Panc1 (cell line): ENCODE measurements around the gene FAM110C. TPM values are rescaled to one million over a fixed set of nuclear protein-coding genes. Genes with fewer than 3 reads are reported as not detected.
A peak's percentile ranks its signal among the peaks of the same experiment; 100 is the strongest.

Source experiments
- ATAC-seq: fragments of 200-7000 bp; cut with Tn5 transposase; 2 replicates; pipeline ENCODE4 v1.9.1; 2020; ENCODE audit warnings: mild to moderate bottlenecking, moderate library complexity
- BruUV-seq: library from RNA; stranded (reverse); fragments of 400-500 nt; replicated peaks from 2 replicates; lab custom pipeline; 2021; lab: Mats Ljungman, UMichigan
- CTCF ChIA-PET: fragments of 300-600 bp; sonication (Branson Sonifier 250); formaldehyde crosslinking; loops from one replicate; lab custom pipeline; 2022; ENCODE audit warnings: antibody characterized with exemption; lab: Charles Lee
- POLR2A ChIA-PET: fragments of 300-600 bp; sonication (Branson Sonifier 250); formaldehyde crosslinking; loops from one replicate; lab custom pipeline; 2022; ENCODE audit warnings: antibody characterized with exemption; lab: Charles Lee
- DNase-seq: peaks from one replicate; pipeline ENCODE4 v3.0.0-alpha.2; 2010; ENCODE audit warnings: low read depth, low spot score
- H3K27ac ChIP-seq: 2 replicates; pipeline ENCODE4 v1.5.1; 2011; ENCODE audit warnings: mild to moderate bottlenecking, low read length, inconsistent platforms
- H3K27me3 ChIP-seq: fragments of 200-500 bp; sonication (Bioruptor generic); 2 replicates; pipeline ENCODE4 v1.6.0; 2014; ENCODE audit warnings: low read length, inconsistent platforms; ENCODE audit not compliant: control insufficient read depth, insufficient read depth
- H3K36me3 ChIP-seq: fragments of 200-500 bp; sonication (Bioruptor generic); 2 replicates; pipeline ENCODE4 v1.5.1; 2014; ENCODE audit warnings: inconsistent platforms, mild to moderate bottlenecking, low read length, moderate library complexity; ENCODE audit not compliant: control insufficient read depth, insufficient read depth
- H3K4me1 ChIP-seq: 2 replicates; pipeline ENCODE4 v1.5.1; 2011; ENCODE audit warnings: inconsistent platforms, mild to moderate bottlenecking, low read length, moderate library complexity; ENCODE audit not compliant: control insufficient read depth, insufficient read depth
- H3K4me3 ChIP-seq, 2 experiments: 2 replicates each; pipeline ENCODE4 v1.5.1; 2011 to 2012; ENCODE audit warnings: low read depth in 2 of 2, low read length in 2 of 2, mild to moderate bottlenecking in 2 of 2, inconsistent platforms in 1 of 2, moderate library complexity in 1 of 2
- H3K9me3 ChIP-seq: fragments of 200-500 bp; sonication (Bioruptor generic); 2 replicates; pipeline ENCODE4 v1.5.1; 2014; ENCODE audit warnings: low read depth, mild to moderate bottlenecking, inconsistent platforms, low read length, moderate library complexity; ENCODE audit not compliant: control insufficient read depth, insufficient read depth
- POLR2AphosphoS5 ChIP-seq: IDR thresholded peaks from 2 replicates; pipeline ENCODE4 v1.6.1; 2012; ENCODE audit warnings: mild to moderate bottlenecking, low read depth, low read length, moderate library complexity
- SIN3A ChIP-seq: IDR thresholded peaks from 2 replicates; pipeline ENCODE4 v1.6.1; 2012; ENCODE audit warnings: low read depth, mild to moderate bottlenecking, low read length, moderate library complexity, borderline replicate concordance; ENCODE audit not compliant: insufficient read depth
- TCF7L2 ChIP-seq: IDR thresholded peaks from 2 replicates; pipeline ENCODE4 v1.6.1; 2011; ENCODE audit warnings: mild to moderate bottlenecking, low read depth, low read length, inconsistent platforms
- in situ Hi-C: cut with HindIII; loops from 2 replicates; pipeline ENCODE4 v1.10.0; 2016; ENCODE audit warnings: low sequenced_read_pairs, low pct_unique_long_range_greater_than_20kb
- intact Hi-C: fragments of 100-400 bp; cut with micrococcal nuclease; formaldehyde crosslinking; loops from one replicate; pipeline ENCODE4 v1.10.0; 2022; ENCODE audit not compliant: unreplicated experiment
- total RNA-seq: library from RNA; stranded (reverse); gene quantifications from one replicate; pipeline ENCODE4 v1.2.1, GENCODE V29; 2021; ENCODE audit not compliant: unreplicated experiment
- TF ChIP-seq, protein P1 (sequence below), 2 experiments: IDR thresholded peaks; 2 replicates each; pipeline ENCODE4 v1.6.1; 2011 to 2012; ENCODE audit warnings: low read depth in 2 of 2, control low read depth in 1 of 2, low read length in 1 of 2, mild to moderate bottlenecking in 1 of 2, moderate library complexity in 1 of 2; ENCODE audit not compliant: insufficient read depth in 1 of 2
- TF ChIP-seq, protein P2 (sequence below): fragments of 450-650 bp; IDR thresholded peaks from 2 replicates; pipeline ENCODE4 v1.5.1; 2017; ENCODE audit warnings: mild to moderate bottlenecking

The FAM110C gene
- total RNA-seq, 1 experiment from 2014 or later = 0.13 TPM

DNA sequence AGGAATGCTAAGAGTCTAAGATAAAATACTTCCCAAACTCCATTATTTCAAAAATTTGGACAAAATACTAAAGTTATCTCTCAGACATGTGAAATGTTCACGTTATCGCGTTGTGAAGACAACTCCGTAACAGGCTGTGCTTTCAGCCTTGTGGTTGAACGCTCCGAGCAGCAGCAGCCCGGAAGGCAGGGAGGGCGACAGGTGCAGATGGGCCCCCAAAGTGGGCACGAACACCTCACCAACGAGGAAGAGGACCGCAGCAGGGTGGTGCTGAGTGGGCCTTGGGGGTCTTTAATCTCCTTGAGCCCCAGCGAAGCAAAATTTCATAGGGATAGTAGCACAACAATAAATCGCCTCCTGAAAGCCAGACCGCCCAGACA, 1.0 kb upstream of the FAM110C start:
- no TSS peak for BruUV-seq
- peaks cover 2% of the 10 kb centered on the region; the same call in 1 of the 2 replicates for H3K36me3 ChIP-seq
- H3K9me3 ChIP-seq = no peaks in the 10 kb centered on the region
- ChIA-PET POLR2A (no interaction called here), CTCF (no interaction called here)
- no peak for DNase-seq
- intact Hi-C loops (no loop called here), in situ Hi-C loops (no loop called here)
- ATAC-seq = no peak
- H3K4me3 ChIP-seq = no peak overlapping the region
- H3K27me3 ChIP-seq = peaks cover 20% of the 10 kb centered on the region
- H3K27ac ChIP-seq = no peak overlapping the region
- TF ChIP-seq, protein P1, sequence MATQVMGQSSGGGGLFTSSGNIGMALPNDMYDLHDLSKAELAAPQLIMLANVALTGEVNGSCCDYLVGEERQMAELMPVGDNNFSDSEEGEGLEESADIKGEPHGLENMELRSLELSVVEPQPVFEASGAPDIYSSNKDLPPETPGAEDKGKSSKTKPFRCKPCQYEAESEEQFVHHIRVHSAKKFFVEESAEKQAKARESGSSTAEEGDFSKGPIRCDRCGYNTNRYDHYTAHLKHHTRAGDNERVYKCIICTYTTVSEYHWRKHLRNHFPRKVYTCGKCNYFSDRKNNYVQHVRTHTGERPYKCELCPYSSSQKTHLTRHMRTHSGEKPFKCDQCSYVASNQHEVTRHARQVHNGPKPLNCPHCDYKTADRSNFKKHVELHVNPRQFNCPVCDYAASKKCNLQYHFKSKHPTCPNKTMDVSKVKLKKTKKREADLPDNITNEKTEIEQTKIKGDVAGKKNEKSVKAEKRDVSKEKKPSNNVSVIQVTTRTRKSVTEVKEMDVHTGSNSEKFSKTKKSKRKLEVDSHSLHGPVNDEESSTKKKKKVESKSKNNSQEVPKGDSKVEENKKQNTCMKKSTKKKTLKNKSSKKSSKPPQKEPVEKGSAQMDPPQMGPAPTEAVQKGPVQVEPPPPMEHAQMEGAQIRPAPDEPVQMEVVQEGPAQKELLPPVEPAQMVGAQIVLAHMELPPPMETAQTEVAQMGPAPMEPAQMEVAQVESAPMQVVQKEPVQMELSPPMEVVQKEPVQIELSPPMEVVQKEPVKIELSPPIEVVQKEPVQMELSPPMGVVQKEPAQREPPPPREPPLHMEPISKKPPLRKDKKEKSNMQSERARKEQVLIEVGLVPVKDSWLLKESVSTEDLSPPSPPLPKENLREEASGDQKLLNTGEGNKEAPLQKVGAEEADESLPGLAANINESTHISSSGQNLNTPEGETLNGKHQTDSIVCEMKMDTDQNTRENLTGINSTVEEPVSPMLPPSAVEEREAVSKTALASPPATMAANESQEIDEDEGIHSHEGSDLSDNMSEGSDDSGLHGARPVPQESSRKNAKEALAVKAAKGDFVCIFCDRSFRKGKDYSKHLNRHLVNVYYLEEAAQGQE (IDR thresholded peaks at IDR 0.05; ENCODE audit: insufficient read depth in 1 of 2, low read depth in 2 of 2, low read length in 1 of 2) = no peak
- TF ChIP-seq, protein P2, sequence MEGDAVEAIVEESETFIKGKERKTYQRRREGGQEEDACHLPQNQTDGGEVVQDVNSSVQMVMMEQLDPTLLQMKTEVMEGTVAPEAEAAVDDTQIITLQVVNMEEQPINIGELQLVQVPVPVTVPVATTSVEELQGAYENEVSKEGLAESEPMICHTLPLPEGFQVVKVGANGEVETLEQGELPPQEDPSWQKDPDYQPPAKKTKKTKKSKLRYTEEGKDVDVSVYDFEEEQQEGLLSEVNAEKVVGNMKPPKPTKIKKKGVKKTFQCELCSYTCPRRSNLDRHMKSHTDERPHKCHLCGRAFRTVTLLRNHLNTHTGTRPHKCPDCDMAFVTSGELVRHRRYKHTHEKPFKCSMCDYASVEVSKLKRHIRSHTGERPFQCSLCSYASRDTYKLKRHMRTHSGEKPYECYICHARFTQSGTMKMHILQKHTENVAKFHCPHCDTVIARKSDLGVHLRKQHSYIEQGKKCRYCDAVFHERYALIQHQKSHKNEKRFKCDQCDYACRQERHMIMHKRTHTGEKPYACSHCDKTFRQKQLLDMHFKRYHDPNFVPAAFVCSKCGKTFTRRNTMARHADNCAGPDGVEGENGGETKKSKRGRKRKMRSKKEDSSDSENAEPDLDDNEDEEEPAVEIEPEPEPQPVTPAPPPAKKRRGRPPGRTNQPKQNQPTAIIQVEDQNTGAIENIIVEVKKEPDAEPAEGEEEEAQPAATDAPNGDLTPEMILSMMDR = no peak
- TF ChIP-seq SIN3A (no peak), POLR2AphosphoS5 (no peak), TCF7L2 (no peak)
- peaks cover 9% of the 10 kb centered on the region; the same call in 1 of the 2 replicates for H3K4me1 ChIP-seq

- peaks cover 27% of the 10 kb centered on the region for H3K27me3 ChIP-seq
- TF ChIP-seq TCF7L2 (no peak), POLR2AphosphoS5 (no peak), SIN3A (no peak)
- TF ChIP-seq, protein P1 (IDR thresholded peaks at IDR 0.05; ENCODE audit: insufficient read depth in 1 of 2, low read depth in 2 of 2, low read length in 1 of 2) = no peak
- TF ChIP-seq, protein P2 = no peak
- DNase-seq (no peak), ATAC-seq (peak; percentile 58)
- ChIA-PET CTCF (no interaction called here), POLR2A (no interaction called here)
- peaks cover 9% of the 10 kb centered on the region; the same call in 1 of the 2 replicates for H3K4me1 ChIP-seq
- H3K4me3 ChIP-seq = peak overlapping the region; percentile 19 to 39
- intact Hi-C loops = no loop called here
- BruUV-seq = no TSS peak
- in situ Hi-C loops = no loop called here
- H3K36me3 ChIP-seq = peaks cover 2% of the 10 kb centered on the region; the same call in 1 of the 2 replicates
- no peaks in the 10 kb centered on the region for H3K9me3 ChIP-seq
- H3K27ac ChIP-seq = no peak overlapping the region
Observed at GRCh38 chr2:46131-46470, 204 bp downstream of the FAM110C start.
